Liver (tissue), 3 donors: ENCODE data around the gene TEKT2.

Experiments used
- CTCF ChIP-seq: fragments of 150-350 bp; IDR thresholded peaks from 2 replicates; pipeline ENCODE4 v1.5.1; 2017; ENCODE audit warnings: improper control_type of control experiment, low read depth, low read length; ENCODE audit not compliant: missing input control
- RXRA ChIP-seq, 2 donors: IDR thresholded peaks; 2 replicates each; pipeline ENCODE4 v1.6.1; 2017 to 2018; ENCODE audit warnings: antibody characterized with exemption in 2 of 2, mild to moderate bottlenecking in 1 of 2
- SP1 ChIP-seq: IDR thresholded peaks from 2 replicates; pipeline ENCODE4 v1.6.1; 2018; ENCODE audit warnings: antibody characterized with exemption, mild to moderate bottlenecking
- TF ChIP-seq, protein P1 (sequence below): IDR thresholded peaks from 2 replicates; pipeline ENCODE4 v1.6.1; 2016; ENCODE audit warnings: antibody characterized with exemption, mild to moderate bottlenecking
- TF ChIP-seq, protein P2 (sequence below): IDR thresholded peaks from 2 replicates; pipeline ENCODE4 v1.6.1; 2016; ENCODE audit warnings: antibody characterized with exemption
- donor health status: healthy.
- donor health status: healthy.

DNA sequence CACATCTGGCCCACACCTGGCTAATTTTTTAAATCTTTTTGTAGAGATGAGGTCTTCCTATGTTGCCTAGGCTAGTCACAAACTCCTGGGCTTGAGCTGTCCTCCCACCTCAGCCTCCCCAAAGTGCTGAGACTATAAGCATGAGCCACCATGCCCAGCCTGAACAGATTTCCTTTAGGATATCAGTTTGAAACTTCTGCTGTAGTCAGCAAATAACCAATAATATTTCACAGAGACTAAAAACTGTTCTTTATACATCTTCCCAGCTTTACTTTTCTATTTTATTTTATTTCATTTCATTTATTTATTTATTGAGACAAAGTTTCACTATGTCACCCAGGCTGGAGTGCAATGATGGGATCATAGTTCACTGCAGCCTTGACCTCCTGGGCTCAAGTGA is 29.9 kb upstream of the TEKT2 start:
- TF ChIP-seq CTCF (no peak), SP1 (no peak), RXRA (IDR thresholded peaks at IDR 0.05) (no peak)
- TF ChIP-seq, protein P1, sequence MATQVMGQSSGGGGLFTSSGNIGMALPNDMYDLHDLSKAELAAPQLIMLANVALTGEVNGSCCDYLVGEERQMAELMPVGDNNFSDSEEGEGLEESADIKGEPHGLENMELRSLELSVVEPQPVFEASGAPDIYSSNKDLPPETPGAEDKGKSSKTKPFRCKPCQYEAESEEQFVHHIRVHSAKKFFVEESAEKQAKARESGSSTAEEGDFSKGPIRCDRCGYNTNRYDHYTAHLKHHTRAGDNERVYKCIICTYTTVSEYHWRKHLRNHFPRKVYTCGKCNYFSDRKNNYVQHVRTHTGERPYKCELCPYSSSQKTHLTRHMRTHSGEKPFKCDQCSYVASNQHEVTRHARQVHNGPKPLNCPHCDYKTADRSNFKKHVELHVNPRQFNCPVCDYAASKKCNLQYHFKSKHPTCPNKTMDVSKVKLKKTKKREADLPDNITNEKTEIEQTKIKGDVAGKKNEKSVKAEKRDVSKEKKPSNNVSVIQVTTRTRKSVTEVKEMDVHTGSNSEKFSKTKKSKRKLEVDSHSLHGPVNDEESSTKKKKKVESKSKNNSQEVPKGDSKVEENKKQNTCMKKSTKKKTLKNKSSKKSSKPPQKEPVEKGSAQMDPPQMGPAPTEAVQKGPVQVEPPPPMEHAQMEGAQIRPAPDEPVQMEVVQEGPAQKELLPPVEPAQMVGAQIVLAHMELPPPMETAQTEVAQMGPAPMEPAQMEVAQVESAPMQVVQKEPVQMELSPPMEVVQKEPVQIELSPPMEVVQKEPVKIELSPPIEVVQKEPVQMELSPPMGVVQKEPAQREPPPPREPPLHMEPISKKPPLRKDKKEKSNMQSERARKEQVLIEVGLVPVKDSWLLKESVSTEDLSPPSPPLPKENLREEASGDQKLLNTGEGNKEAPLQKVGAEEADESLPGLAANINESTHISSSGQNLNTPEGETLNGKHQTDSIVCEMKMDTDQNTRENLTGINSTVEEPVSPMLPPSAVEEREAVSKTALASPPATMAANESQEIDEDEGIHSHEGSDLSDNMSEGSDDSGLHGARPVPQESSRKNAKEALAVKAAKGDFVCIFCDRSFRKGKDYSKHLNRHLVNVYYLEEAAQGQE: no peak
- TF ChIP-seq, protein P2, sequence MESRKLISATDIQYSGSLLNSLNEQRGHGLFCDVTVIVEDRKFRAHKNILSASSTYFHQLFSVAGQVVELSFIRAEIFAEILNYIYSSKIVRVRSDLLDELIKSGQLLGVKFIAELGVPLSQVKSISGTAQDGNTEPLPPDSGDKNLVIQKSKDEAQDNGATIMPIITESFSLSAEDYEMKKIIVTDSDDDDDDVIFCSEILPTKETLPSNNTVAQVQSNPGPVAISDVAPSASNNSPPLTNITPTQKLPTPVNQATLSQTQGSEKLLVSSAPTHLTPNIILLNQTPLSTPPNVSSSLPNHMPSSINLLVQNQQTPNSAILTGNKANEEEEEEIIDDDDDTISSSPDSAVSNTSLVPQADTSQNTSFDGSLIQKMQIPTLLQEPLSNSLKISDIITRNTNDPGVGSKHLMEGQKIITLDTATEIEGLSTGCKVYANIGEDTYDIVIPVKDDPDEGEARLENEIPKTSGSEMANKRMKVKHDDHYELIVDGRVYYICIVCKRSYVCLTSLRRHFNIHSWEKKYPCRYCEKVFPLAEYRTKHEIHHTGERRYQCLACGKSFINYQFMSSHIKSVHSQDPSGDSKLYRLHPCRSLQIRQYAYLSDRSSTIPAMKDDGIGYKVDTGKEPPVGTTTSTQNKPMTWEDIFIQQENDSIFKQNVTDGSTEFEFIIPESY: no peak
